Vagina (tissue), 2 donors: ENCODE data around the gene CALCOCO2.

ENCODE experiments used
- POLR2A ChIP-seq, 2 donors: fragments of 450-650 bp; IDR thresholded peaks; one replicate each; pipeline ENCODE4 v1.6.1; 2017; ENCODE audit warnings: antibody characterized with exemption in 2 of 2, mild to moderate bottlenecking in 2 of 2, moderate library complexity in 2 of 2
- TF ChIP-seq, protein P1 (sequence below), 3 experiments: fragments of 450-650 bp in 2 of 3; fragments of 200-600 bp in 1 of 3; sonication (generic) in 1 of 3; IDR thresholded peaks; one replicate each; pipeline ENCODE4 v1.5.1; 2017 to 2019; ENCODE audit warnings: antibody characterized with exemption in 3 of 3, mild to moderate bottlenecking in 2 of 3, moderate library complexity in 2 of 3

DNA sequence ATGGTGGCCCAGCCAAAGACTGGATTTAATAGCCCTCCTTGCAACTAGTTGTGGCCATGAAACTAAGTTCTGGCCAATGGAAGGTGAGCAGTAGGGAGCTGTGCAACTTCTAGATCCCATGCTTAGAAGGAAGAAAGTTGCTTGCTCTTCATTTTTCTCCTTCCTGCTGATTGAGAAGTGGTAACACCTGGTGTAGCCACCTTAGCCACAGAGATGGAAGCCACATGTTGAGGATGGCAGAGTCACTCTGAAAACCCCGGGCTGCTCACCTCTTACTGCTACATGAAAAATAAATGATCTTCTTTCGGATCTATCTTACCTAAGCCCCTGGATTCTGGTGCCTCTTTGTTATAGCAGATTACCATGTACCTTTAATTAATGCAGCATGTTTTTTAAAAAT is 51.4 kb downstream of the CALCOCO2 start:
- TF ChIP-seq, protein P1, sequence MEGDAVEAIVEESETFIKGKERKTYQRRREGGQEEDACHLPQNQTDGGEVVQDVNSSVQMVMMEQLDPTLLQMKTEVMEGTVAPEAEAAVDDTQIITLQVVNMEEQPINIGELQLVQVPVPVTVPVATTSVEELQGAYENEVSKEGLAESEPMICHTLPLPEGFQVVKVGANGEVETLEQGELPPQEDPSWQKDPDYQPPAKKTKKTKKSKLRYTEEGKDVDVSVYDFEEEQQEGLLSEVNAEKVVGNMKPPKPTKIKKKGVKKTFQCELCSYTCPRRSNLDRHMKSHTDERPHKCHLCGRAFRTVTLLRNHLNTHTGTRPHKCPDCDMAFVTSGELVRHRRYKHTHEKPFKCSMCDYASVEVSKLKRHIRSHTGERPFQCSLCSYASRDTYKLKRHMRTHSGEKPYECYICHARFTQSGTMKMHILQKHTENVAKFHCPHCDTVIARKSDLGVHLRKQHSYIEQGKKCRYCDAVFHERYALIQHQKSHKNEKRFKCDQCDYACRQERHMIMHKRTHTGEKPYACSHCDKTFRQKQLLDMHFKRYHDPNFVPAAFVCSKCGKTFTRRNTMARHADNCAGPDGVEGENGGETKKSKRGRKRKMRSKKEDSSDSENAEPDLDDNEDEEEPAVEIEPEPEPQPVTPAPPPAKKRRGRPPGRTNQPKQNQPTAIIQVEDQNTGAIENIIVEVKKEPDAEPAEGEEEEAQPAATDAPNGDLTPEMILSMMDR (IDR thresholded peaks at IDR 0.05) = no peak
- TF ChIP-seq POLR2A (IDR thresholded peaks at IDR 0.05) = no peak
